DMS 273 (cell line): ENCODE measurements around the gene HID1.
"Not testable (repeated sequence)": the region's sequence is repeated elsewhere in the genome, so short reads cannot be mapped to it uniquely, and the experiment has no call there.

Experiments used
- DNase-seq: peaks from one replicate; lab custom pipeline; 2025; ENCODE audit not compliant: unreplicated experiment; lab: John Stamatoyannopoulos, UW

HID1 gene

GRCh38 chr17:74971069-74971841 is 1.3 kb downstream of the HID1 start:
- no peak for DNase-seq

GRCh38 chr17:74970395-74970794 is 2.2 kb downstream of the HID1 start:
- DNase-seq = no peak

- DNase-seq = not testable (repeated sequence)
Observed at GRCh38 chr17:74969501-74969900, 3.1 kb downstream of the HID1 start.

GRCh38 chr17:74968361-74968780 is 4.2 kb downstream of the HID1 start:
- no peak for DNase-seq

GRCh38 chr17:74964988-74965622 is 7.5 kb downstream of the HID1 start:
- DNase-seq = no peak

GRCh38 chr17:74964246-74964761 is 8.3 kb downstream of the HID1 start:
- DNase-seq = no peak

GRCh38 chr17:74963656-74964055 is 8.9 kb downstream of the HID1 start:
- peak; percentile 47 for DNase-seq

GRCh38 chr17:74962622-74963394 is 9.8 kb downstream of the HID1 start:
- peak; percentile 42 for DNase-seq

- peak; percentile 95 for DNase-seq
Observed at GRCh38 chr17:74961657-74962350, 10.8 kb downstream of the HID1 start.

- DNase-seq = peak; percentile 88
Observed at GRCh38 chr17:74960570-74961342, 11.8 kb downstream of the HID1 start.

GRCh38 chr17:74959826-74960515 is 12.6 kb downstream of the HID1 start:
- DNase-seq = peak; percentile 45

GRCh38 chr17:74957935-74958740 is 14.4 kb downstream of the HID1 start:
- peak; percentile 89 for DNase-seq

- DNase-seq = no peak
Observed at GRCh38 chr17:74956093-74956492, 16.5 kb downstream of the HID1 start.

- no peak for DNase-seq
Observed at GRCh38 chr17:74954665-74955421, 17.7 kb downstream of the HID1 start.

- DNase-seq = no peak
Observed at GRCh38 chr17:74954115-74954514, 18.4 kb downstream of the HID1 start.

GRCh38 chr17:74953134-74953687 is 19.3 kb downstream of the HID1 start:
- DNase-seq = no peak

GRCh38 chr17:74952431-74953133 is 20.0 kb downstream of the HID1 start:
- DNase-seq = no peak
